ENCODE data around the gene UNC5CL. TPM values are rescaled to one million over a fixed set of nuclear protein-coding genes. Genes with fewer than 3 reads are reported as not detected.

Gene UNC5CL
- total RNA-seq, 1 experiment from 2014 or later = 0.81 TPM

GRCh38 chr6:41083072-41083471 lies 44.1 kb upstream of the UNC5CL start:
- Histone ChIP-seq H3K4me1 (ENCODE audit: insufficient read depth, low read length) (no peaks in the 10 kb centered on the region), H3K79me1 (ENCODE audit: insufficient read depth, low read depth, low read length, poor library complexity, severe bottlenecking) (peaks cover 7% of the 10 kb centered on the region), H3K27ac (ENCODE audit: insufficient read length, low read depth, low read length) (no peak overlapping the region), H3T11ph (ENCODE audit: low read length) (no peak overlapping the region), H3K4me2 (ENCODE audit: insufficient read depth, insufficient read length, low read length) (no peak overlapping the region), H3K23me2 (ENCODE audit: insufficient read length, low read depth, low read length, poor library complexity, severe bottlenecking) (no peaks in the 10 kb centered on the region), H2BK20ac (ENCODE audit: low read depth, low read length, poor library complexity, severe bottlenecking) (no peak overlapping the region), H3K79me2 (ENCODE audit: insufficient read depth, low read length) (peaks cover 6% of the 10 kb centered on the region; the same call in 1 of the 2 replicates), H3K18ac (ENCODE audit: insufficient read length, low read depth, low read length) (no peak overlapping the region), H2BK15ac (ENCODE audit: low read depth, low read length) (no peak overlapping the region), H3K14ac (ENCODE audit: insufficient read depth, low read length) (no peak overlapping the region), H2BK5ac (ENCODE audit: insufficient read length, low read length) (no peak overlapping the region), H3K23ac (ENCODE audit: insufficient read length, low read depth, low read length) (no peak overlapping the region), H4K5ac (ENCODE audit: insufficient read length, low read depth, low read length) (no peak overlapping the region), H2BK12ac (ENCODE audit: insufficient read length, low read depth, low read length) (no peak overlapping the region), H3K9me3 (ENCODE audit: control insufficient read depth, low read depth, low read length) (no peaks in the 10 kb centered on the region), H2AK5ac (ENCODE audit: insufficient read length, low read length) (no peak overlapping the region), H3K56ac (ENCODE audit: insufficient read length, low read depth, low read length) (no peak overlapping the region), H3K4ac (ENCODE audit: low read depth, low read length) (no peak overlapping the region), H4K20me1 (ENCODE audit: control insufficient read depth, insufficient read depth, insufficient read length) (peaks cover 2% of the 10 kb centered on the region), H4K91ac (ENCODE audit: insufficient read length, low read depth, low read length) (no peak overlapping the region), H2AFZ (ENCODE audit: low read length) (no peak overlapping the region), H3K27me3 (ENCODE audit: insufficient read depth, low read length) (no peaks in the 10 kb centered on the region), H2BK120ac (ENCODE audit: low read depth, low read length, poor library complexity, severe bottlenecking) (no peak overlapping the region), H3K9ac (ENCODE audit: extremely low read depth, insufficient read length, low read length) (no peak overlapping the region), H4K8ac (replicated peaks; ENCODE audit: insufficient read length, low read depth, low read length) (no peak overlapping the region)
- Mint-ChIP-seq H3K4me3 (no peak overlapping the region), H3K27me3 (ENCODE audit: low read depth) (no peaks in the 10 kb centered on the region), H3K27ac (no peak overlapping the region), H3K4me1 (peaks cover 2 to 8% of the 10 kb centered on the region in 2 experiments; a peak in 2 of 4 replicates), H3K36me3 (ENCODE audit: insufficient read depth in 1 of 3, low read depth in 3 of 3) (peaks cover 32 to 89% (median 82%) of the 10 kb centered on the region in 3 experiments; a peak in 6 of 7 replicates), H3K9me3 (no peaks in the 10 kb centered on the region)
- no peak for DNase-seq
- TF ChIP-seq, protein P1, sequence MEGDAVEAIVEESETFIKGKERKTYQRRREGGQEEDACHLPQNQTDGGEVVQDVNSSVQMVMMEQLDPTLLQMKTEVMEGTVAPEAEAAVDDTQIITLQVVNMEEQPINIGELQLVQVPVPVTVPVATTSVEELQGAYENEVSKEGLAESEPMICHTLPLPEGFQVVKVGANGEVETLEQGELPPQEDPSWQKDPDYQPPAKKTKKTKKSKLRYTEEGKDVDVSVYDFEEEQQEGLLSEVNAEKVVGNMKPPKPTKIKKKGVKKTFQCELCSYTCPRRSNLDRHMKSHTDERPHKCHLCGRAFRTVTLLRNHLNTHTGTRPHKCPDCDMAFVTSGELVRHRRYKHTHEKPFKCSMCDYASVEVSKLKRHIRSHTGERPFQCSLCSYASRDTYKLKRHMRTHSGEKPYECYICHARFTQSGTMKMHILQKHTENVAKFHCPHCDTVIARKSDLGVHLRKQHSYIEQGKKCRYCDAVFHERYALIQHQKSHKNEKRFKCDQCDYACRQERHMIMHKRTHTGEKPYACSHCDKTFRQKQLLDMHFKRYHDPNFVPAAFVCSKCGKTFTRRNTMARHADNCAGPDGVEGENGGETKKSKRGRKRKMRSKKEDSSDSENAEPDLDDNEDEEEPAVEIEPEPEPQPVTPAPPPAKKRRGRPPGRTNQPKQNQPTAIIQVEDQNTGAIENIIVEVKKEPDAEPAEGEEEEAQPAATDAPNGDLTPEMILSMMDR (conservative IDR thresholded peaks at IDR 0.05) = no peak
